Measurements from ENCODE around the gene RBCK1. TPM values are rescaled to one million over a fixed set of nuclear protein-coding genes. Genes with fewer than 3 reads are reported as not detected.

Gene RBCK1
- total and polyA plus RNA-seq, 4 donors, result 58.3 to 108 (median 98.7) TPM

DNA sequence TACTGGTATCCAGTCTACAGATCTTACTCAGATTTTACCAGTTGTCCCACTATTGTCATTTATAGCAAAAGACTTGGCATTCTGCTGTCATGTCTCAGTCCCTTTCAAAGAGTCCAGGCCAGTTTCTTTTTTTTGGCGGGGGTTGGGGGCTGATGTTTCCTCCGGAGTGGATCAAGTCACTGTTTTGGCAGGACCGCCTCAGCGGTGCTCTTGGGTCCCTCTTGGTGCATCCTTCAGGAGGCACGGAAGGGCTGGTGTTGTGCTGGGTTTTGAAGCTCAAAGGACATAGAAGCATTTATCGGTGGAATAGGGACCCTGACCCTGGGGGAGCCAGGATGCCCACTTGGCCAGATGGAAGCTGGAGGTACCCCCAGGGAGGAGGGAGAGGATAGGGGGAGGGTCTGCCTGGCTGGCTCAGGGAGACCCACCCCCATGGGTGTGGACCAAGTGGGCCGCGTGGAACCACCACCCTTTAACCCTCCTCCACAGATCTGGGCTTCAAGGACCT, 10.8 kb downstream of the RBCK1 start:
- Histone ChIP-seq H3K4me3 (no peak overlapping the region), H3K9ac (ENCODE audit: insufficient read depth in 1 of 2, low read length in 2 of 2) (no peak overlapping the region), H3K27ac (ENCODE audit: low read depth in 1 of 2, low read length in 1 of 2) (no peak overlapping the region), H3K4me1 (ENCODE audit: control insufficient read depth in 5 of 5, insufficient read depth in 5 of 5, low read length in 5 of 5) (peaks cover 0 to 4% (median 0%) of the 10 kb centered on the region in 5 donors), H3K27me3 (ENCODE audit: control insufficient read depth in 3 of 3, insufficient read depth in 3 of 3, low read length in 2 of 3) (no peaks in the 10 kb centered on the region), H3K36me3 (ENCODE audit: control insufficient read depth in 4 of 4, insufficient read depth in 4 of 4, low read length in 4 of 4) (peaks cover 6 to 57% (median 28%) of the 10 kb centered on the region in 4 donors), H3K9me3 (ENCODE audit: control insufficient read depth in 4 of 4, insufficient read depth in 3 of 4, low read length in 3 of 4) (no peaks in the 10 kb centered on the region)
- TF ChIP-seq, protein P1, sequence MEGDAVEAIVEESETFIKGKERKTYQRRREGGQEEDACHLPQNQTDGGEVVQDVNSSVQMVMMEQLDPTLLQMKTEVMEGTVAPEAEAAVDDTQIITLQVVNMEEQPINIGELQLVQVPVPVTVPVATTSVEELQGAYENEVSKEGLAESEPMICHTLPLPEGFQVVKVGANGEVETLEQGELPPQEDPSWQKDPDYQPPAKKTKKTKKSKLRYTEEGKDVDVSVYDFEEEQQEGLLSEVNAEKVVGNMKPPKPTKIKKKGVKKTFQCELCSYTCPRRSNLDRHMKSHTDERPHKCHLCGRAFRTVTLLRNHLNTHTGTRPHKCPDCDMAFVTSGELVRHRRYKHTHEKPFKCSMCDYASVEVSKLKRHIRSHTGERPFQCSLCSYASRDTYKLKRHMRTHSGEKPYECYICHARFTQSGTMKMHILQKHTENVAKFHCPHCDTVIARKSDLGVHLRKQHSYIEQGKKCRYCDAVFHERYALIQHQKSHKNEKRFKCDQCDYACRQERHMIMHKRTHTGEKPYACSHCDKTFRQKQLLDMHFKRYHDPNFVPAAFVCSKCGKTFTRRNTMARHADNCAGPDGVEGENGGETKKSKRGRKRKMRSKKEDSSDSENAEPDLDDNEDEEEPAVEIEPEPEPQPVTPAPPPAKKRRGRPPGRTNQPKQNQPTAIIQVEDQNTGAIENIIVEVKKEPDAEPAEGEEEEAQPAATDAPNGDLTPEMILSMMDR (IDR thresholded peaks at IDR 0.05; ENCODE audit: control extremely low read depth, extremely low read depth), result no peak
- DNase-seq (no peak), ATAC-seq (ENCODE audit: insufficient read depth, low FRiP score) (no peak)
- 93 to 95% methylated on average over 8 of the region's 8 CpGs for WGBS, 2 donors

DNA sequence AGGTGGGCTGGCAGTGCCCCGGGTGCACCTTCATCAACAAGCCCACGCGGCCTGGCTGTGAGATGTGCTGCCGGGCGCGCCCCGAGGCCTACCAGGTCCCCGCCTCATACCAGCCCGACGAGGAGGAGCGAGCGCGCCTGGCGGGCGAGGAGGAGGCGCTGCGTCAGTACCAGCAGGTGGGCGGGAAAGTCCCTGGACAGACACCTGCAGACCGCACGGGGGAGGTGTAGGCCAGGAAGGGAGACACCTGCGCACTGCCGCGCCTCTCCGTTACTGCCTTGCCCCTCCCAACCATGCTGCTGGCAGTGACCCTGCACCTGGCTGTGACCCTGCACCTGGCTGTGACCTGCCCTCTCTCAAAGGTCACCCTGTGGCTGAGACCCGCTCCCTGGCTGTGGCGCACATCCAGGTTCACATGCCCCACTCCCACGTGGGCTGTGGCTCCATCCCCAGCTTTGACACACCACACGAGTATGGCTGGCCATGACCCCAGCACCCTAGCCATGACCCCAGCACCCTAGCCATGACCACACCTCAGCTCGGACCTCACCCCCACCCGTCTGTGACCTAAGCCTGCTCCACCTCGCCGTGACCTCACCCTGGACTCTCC, 11.6 kb downstream of the RBCK1 start:
- ATAC-seq (ENCODE audit: insufficient read depth, low FRiP score) (no peak), DNase-seq (no peak)
- no peaks in the 10 kb centered on the region for H3K4me1 ChIP-seq (ENCODE audit: control insufficient read depth in 5 of 5, insufficient read depth in 5 of 5, low read length in 5 of 5)
- no peaks in the 10 kb centered on the region for H3K27me3 ChIP-seq (ENCODE audit: control insufficient read depth in 3 of 3, insufficient read depth in 3 of 3, low read length in 2 of 3)
- H3K27ac ChIP-seq (ENCODE audit: low read depth in 1 of 2, low read length in 1 of 2), result no peak overlapping the region
- no peaks in the 10 kb centered on the region for H3K9me3 ChIP-seq (ENCODE audit: control insufficient read depth in 4 of 4, insufficient read depth in 3 of 4, low read length in 3 of 4)
- peaks cover 6 to 64% (median 29%) of the 10 kb centered on the region in 4 donors for H3K36me3 ChIP-seq (ENCODE audit: control insufficient read depth in 4 of 4, insufficient read depth in 4 of 4, low read length in 4 of 4)
- WGBS, 2 donors, result 95 to 96% methylated on average over 27 to 32 of the region's 32 CpGs
- TF ChIP-seq, protein P1 (IDR thresholded peaks at IDR 0.05; ENCODE audit: control extremely low read depth, extremely low read depth), result no peak
- no peak overlapping the region for H3K9ac ChIP-seq (ENCODE audit: insufficient read depth in 1 of 2, low read length in 2 of 2)
- no peak overlapping the region for H3K4me3 ChIP-seq

DNA sequence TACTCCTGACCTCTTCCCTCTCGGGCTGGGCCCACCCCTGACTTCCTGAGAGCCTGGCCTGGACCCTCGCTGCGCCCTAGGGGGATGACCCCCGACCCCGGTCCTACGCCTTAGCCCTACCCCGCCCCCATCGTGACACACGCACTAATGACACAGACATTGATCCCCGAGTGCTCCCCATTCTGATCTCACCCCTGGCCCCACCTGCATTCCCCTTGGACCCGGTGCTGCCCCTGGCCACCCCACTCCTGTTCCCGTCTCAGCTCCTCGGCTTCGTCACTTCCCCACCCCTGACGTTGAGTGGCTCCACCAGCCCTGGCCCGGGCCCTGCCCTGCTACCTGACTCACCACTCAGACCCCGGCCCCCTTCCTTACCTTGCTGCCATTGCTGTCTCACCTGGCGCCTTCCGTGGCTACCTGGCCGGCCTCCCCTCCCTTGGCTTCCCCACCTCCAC, 12.1 kb downstream of the RBCK1 start:
- Histone ChIP-seq H3K4me3 (no peak overlapping the region), H3K27me3 (ENCODE audit: control insufficient read depth in 3 of 3, insufficient read depth in 3 of 3, low read length in 2 of 3) (no peaks in the 10 kb centered on the region), H3K9me3 (ENCODE audit: control insufficient read depth in 4 of 4, insufficient read depth in 3 of 4, low read length in 3 of 4) (no peaks in the 10 kb centered on the region), H3K27ac (ENCODE audit: low read depth in 1 of 2, low read length in 1 of 2) (no peak overlapping the region), H3K9ac (ENCODE audit: insufficient read depth in 1 of 2, low read length in 2 of 2) (no peak overlapping the region), H3K4me1 (ENCODE audit: control insufficient read depth in 5 of 5, insufficient read depth in 5 of 5, low read length in 5 of 5) (no peaks in the 10 kb centered on the region), H3K36me3 (ENCODE audit: control insufficient read depth in 4 of 4, insufficient read depth in 4 of 4, low read length in 4 of 4) (peaks cover 6 to 64% (median 29%) of the 10 kb centered on the region in 4 donors)
- TF ChIP-seq, protein P1 (IDR thresholded peaks at IDR 0.05; ENCODE audit: control extremely low read depth, extremely low read depth), result no peak
- DNase-seq (no peak), ATAC-seq (ENCODE audit: insufficient read depth, low FRiP score) (no peak)
- 91 to 93% methylated on average over 20 of the region's 20 CpGs for WGBS, 2 donors

Data from lung (tissue), 12 donors.